Measurements from ENCODE around the gene PTPRG. TPM values are rescaled to one million over a fixed set of nuclear protein-coding genes. Genes with fewer than 3 reads are reported as not detected.

Gene PTPRG
- total RNA-seq, 1 donor from 2014 or later: 119 TPM

DNA sequence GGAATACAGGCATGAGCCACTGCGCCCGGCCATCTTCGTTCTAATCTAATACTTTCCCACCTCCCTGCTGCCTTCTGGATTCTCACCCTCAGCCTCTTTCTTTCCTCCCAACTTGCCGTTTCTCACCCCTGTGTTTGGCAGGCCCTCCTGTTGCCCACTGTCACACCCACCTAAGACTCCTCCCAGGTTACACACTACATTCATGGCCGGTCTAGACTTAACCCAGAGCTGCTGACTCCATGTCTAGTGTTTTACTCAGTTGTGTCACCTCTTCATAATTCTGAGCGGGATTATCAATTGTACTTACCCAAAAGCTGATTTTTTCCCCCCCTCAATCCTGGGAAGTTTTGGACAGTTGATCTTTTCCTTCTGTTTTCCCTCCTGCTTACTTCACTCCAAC is 588.2 kb downstream of the PTPRG start:
- no peak for DNase-seq (ENCODE audit: low read depth)

DNA sequence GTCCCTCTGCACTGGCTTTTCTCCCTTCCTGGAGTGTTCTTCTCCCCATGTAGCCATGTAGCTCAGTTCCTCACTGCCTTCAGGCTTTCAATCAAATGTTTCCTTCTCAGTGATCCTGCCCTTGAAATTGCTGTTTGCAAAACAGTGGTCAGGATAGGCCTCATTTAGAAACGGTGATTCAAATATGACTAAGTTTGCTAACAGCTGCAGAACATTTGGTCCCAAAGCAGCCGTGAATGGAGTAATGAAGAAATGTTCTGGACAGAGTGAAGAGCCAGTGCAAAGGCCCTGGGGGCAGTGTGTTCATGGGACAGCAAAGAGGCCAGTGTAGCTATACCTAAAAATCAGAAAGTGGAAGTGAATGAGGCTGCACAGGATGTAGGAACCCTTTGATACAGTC is 588.6 kb downstream of the PTPRG start:
- peak; percentile 91 for DNase-seq (ENCODE audit: low read depth)

DNA sequence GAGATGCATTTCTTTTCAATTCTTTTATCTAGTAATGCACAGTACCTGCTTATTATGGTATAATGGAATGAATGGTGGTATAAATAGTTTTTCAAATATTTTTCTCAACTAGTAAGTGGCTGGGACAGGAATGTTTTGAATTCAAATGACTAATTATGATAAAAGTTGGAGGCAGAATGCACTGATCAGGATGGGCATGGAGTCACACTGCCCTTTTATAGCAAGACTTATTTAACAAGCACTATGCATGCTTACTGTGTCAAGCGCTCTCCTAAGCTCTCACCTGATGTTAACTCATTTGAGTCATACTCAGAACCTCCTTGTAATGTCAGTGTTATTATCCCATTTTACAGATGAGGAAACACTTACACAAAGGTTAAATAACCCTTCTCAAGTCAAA is 590.2 kb downstream of the PTPRG start:
- DNase-seq (ENCODE audit: low read depth): no peak

DNA sequence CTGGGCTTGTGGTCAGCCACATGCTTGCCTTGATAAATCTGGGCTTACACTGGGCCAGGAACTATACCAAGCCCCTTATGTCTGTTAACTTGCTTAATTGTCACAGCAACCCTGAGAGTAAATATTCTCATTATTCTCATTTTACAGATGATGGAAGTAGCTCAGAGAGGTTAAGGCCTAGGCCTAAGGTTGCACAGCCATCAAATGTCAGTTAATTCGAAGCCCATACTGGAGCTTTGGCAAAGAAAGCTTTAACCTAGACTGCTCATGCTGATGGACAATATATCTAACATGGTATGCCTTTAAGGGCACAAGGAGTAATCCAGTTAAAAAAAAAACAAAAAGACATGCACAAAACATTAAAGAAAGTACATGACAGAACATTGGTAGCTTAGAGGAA is 591.9 kb downstream of the PTPRG start:
- no peak for DNase-seq (ENCODE audit: low read depth)

DNA sequence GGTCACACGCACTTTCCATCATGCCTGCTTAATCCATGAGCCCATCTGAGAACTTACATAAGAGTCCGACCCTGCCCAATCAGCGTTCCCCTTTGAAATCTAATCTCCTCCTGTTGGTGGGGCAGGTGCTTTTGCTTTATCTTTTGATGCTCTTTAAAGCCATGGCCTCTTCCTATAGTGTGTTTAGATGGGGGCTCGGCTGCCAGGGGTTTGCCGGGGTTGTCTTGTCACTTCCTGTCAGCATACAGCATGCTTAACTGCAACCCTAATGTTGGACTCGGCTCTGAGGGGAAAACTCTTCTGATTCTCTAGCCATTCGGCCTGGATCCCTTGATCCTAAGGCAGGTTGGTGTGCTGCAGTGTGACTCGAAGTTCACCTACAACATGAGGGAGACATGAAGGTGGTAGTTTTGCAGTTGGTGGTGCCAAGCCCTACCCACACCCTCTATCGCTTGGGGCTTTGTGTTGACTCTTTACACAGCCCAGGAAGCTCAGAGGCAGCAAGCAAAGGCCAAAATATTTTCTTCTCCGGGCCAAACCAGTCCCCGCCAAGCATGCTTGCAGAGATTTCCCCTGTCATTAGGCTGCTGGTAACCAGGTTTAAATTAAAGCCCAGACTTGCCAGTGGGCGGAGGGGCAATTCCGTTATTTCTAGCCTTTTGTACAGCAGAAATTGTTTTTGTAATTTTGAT is 593.2 kb downstream of the PTPRG start:
- no peak for DNase-seq (ENCODE audit: low read depth)

DNA sequence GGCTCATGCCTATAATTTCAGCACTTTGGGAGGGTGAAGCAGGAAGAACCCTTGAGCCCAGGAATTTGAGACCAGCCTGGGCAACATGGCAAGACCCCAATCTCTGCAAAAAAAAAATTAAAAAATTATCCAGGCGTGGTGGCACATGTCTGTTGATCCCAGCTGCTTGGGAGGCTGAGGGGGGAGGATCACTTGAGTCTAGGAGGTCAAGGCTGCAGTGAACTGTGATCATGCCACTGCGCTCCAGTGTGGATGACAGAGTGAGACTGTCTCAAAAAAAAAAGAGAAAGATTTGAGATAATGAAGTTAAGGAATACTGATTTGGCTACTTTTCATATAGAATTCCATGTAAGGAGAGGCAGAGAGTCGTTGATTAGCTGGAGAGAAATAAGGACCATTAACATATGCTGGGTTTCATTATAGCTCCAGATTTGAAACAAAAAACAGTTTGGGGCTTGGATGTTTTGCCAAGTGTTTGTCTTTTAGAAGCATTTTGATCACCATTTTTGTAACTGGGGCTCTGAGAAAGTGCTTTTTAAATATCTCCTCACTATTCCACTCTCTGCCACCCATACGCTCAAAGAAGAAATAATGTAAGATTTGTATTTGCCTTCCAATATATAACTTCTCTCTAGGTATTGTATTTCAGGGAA is 597.8 kb downstream of the PTPRG start:
- DNase-seq (ENCODE audit: low read depth): no peak

DNA sequence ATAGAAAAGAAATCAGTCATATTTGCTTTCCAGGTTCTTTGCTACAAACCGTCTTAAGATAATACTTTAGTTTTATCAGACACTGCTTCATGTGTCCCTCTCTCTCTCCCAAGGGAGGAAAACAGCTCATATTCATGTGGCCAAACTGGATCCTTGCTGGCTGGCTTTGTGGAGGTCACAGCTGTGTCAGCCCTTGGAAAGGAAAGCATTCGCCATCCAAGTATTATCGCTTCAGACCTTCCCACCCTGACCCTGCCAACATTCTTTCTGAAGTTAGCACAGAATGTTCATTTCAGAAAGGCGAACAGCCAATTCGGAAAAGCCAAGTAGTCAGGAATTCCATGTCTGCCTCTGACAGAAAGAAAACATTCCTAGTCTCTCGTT is 598.3 kb downstream of the PTPRG start:
- no peak for DNase-seq (ENCODE audit: low read depth)

DNA sequence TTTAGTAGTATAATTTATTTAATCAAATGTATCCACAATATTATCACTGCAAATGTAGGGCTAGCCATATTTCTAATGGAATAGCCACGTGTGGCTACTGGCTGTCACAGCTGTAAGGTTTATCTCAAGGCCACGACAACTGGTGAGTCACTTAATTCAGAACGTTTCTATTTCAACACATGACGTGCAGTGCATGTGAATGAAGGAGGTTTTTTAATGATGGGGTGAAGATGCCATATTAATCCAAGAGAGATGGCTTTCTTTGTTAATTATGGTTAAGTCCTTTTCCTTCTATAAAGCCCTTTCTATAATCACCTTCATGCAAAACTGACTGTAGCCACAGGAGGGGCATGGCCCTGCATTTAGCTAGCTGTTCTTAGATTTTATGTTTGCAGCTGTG is 600.0 kb downstream of the PTPRG start:
- DNase-seq (ENCODE audit: low read depth): no peak

DNA sequence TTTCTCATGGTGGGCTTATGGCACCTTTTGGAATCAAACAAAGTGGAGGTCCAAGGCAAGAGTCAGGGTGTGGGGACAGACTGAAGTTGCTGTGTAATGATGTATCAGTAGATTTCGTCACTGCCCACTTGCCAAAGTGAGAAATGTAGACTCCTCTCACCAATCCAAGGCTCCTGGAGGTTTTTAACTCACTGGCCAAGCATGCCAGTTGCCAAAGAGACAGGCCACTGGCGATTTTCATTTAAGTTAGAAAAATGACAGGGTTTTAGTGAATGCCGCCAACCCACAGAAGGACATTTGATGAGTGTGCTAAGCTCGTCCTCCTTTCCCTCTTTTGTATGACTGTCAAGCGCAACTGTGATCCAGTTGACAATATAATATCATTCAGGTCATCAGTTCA is 602.8 kb downstream of the PTPRG start:
- DNase-seq (ENCODE audit: low read depth): no peak

DNA sequence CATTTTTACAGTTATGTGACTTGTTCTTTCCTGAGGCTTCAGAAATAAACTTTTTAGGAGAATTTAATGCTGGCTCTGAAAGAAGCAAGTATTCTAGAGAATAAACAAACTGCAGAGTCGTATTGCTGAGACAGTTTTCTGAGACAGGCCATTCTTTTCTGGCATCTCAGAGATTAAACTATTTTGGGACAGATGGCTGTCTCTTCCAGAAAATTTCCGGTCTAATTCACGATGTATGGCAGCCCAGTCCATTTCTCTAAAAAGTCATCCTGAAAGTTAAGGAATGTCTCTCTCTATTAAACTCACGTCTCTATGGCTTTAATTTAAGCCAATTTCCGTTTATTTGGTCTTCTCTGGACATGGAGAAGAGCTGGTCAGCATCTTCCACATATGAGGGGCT is 603.4 kb downstream of the PTPRG start:
- DNase-seq (ENCODE audit: low read depth): no peak

DNA sequence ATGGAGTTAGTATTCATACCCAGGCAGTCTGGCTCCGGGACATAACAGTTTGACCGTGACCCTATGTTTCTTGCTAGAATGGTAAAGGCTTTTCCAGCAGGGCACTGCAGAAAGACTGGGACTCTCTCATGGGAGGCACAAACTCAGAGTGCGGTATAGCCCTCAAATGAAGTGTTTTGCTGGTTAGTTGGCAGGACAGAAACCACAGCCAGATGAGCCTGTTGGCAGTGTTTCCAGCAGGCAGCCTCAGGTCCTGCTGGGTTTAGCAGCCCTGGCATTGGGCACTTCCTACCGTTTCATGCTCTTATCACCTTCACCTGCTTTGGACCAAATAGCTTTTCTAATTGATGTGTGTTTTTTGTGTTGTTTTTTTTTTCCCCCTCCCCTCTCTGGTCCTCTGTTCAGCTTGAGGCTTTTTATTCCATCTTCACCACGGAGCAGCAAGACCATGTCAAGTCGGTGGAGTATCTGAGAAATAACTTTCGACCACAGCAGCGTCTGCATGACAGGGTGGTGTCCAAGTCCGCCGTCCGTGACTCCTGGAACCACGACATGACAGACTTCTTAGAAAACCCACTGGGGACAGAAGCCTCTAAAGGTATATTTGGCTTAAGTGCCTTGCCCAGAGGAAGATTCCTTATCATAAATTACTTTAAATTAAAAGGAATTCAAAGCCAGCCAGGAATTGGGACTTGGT is 606.3 kb downstream of the PTPRG start:
- DNase-seq (ENCODE audit: low read depth): no peak

DNA sequence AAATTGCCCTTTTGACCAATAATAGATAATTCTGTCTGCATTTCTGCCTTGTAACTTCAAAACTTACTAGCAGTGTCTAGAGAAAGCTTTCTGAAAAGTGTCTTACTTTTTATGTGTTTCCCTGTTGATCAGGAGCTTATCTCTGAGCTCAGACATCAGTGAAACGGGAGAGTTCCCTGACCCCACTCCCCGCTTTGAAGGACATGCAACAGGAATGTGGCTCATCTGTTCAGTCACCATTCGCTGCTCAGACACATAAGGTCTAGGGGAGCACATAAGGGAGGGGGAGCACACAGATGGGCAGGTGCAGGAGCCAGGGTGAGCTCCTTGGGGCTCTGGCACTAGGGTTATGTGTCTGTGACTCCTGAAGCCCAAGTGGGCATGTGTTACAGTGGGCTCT is 607.0 kb downstream of the PTPRG start:
- no peak for DNase-seq (ENCODE audit: low read depth)

DNA sequence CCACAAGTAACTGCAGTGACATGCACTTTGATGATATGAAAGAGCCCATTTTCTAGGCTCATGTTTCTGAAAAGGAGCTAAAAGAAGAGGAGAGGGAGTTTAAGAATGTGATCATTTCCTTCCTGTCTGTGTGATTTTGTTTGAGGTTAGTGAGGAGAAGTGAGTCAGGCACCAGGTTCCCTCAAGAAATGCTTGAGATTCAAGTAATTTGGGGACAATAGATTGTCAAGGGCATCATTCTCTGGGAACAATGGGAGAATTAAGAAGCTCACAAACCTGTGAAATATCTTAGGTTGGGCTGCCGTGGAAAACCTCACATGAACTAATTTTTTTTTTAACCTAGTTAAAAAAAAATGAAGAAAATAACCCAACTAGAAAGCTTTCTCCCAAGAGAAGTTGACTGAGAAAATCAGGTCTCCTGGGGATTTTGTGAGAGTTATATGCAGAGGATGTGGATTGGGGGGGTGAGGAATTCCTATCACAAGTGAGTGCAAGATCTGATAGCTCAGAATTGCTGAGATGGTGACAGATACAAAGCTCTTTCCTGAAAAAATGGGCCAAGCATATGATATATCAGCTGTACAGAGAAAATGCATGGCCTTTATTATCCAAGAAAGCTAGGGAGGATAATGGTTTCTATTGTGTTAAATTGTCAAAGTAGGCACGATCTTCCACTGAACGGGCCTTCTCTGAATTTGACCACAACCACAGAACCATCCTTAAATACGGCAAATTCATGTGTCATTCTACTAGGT is 608.7 kb downstream of the PTPRG start:
- DNase-seq (ENCODE audit: low read depth): peak; percentile 76

DNA sequence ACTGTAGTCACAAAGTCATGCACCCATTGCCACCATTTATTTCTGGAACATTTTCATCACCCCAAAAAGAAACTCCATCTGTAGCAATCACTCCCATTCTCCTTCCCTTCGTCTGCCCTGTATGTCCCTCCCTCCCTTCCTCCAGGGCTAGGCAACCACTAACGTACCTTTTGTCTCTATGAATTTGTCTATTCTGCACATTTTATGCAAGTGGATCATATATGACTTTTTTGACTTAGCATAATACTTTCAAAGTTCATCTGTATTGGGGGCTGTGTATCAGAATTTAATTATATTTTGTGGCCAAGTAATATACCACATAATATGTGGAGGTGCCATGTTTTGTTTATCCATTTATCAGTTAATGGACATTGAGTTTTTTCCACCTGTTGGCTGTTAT is 610.4 kb downstream of the PTPRG start:
- DNase-seq (ENCODE audit: low read depth): no peak

DNA sequence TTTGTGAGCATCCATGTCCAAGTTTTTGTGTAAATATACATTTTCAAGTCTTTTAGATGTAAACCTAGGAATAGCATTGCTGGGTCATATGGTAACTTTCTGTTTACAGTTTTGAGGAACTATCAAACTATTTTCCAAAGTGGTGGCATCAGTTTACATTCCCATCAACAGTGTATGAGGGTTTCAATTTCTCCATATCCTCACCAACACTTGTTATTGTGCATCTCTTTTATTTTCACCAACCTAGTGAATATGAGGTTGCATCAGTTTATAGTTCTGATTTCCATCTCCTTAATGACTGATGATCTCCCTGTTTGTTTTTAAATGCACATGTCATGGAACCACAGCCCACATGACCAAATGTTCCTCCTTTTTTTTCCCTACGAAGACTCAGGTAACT is 610.8 kb downstream of the PTPRG start:
- DNase-seq (ENCODE audit: low read depth): no peak

DNA sequence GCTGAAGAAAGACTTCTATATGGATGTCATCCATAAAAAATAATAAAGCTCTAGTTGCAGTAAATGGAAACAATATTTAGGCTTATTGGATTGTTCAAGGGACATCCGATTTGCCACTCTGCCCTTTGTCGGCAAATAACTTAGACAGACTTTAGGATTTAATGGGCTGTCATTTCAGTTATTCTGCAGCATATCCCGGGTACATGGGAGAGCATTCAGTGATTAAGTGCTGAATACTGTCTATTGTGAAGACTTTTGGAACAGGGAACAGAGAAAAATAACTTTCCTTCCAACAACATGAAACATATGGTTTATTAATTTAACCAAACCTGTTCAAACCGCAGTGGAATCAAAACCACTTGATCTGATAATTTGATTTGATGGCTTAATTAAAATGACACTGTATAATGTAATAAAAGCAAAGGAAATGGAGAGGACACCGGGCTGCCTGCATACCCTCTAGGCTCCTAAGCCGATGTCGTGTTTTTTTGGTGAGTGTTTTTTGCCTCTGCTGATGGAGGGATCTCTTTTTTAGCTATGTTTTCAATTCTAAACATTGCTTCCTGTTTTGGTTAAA is 612.7 kb downstream of the PTPRG start:
- no peak for DNase-seq (ENCODE audit: low read depth)

DNA sequence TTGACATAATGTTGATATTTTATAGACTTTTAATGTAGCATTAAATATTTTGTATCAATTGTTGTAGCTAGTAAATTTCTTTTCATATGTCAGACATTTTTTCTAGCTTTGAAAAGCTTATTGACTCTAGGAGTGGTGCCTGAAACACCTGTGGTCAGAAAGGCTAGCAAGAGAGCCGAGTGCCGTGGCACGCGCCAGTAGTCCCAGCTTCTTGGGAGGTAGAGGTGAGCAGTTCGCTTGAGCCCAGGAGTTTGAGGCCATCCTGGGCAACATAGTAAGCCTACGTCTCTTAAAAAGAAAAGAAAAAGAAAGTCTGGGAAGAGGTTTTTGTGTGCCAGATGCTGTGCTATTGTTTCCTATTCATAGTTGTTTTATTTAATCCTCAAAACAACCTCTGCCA is 613.8 kb downstream of the PTPRG start:
- DNase-seq (ENCODE audit: low read depth): no peak

DNA sequence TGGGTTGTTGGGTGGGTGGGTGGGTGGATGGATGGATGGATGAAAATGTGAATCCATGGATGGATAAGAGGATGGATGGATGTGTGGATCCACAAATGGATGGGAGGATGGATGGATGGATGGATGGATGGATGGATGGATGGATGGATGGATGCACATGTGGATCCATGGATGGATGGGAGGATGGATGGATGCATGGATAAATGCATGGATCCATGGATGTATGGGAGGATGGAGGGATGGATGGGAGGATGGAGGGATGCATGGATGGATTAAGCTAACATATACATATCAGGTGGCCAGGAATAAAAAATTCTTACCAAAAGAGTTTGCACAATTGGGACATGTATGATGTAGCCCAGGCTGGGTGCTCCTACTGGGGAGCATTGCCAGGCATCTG is 616.7 kb downstream of the PTPRG start:
- DNase-seq (ENCODE audit: low read depth): no peak

DNA sequence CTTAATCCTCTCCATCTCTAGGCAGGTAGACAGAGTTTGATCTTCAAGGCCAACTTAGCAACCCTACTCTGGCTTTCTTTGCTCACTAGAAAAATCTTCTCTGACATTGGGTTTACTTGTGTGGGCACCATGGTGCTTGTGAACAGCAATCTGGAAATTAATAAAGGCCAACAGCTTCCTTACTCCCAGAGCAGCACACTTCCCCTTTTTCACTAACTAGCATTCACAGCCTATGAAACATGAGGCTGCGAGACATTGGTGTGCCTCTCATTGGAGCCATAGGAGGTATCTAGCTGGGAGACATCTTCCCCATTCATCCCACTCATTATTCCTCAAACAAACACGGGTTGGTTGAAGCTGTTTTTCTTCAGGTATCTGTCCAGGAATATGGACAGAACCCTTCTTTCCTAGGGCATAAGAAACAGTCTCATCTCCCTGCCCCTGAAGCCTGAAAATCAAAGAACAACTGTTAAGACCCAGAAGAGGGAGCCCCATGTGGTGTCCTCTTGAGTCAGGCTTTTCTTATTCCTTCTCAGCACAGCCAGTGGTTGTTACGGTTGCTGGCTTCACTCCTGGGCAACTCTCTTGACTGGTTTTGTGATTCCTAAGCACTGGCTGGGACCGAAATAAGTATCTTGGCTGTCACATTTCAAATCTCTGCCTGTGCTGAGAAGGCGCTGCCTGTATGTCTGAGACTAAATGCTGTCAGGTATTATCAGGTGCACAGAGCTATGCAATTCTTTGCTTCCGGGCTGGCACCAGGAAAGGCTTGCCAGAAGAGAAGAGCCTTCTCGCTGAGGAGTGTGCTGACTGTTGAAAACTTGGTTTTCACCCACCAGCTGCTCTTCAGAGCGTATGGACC is 617.6 kb downstream of the PTPRG start:
- no peak for DNase-seq (ENCODE audit: low read depth)

DNA sequence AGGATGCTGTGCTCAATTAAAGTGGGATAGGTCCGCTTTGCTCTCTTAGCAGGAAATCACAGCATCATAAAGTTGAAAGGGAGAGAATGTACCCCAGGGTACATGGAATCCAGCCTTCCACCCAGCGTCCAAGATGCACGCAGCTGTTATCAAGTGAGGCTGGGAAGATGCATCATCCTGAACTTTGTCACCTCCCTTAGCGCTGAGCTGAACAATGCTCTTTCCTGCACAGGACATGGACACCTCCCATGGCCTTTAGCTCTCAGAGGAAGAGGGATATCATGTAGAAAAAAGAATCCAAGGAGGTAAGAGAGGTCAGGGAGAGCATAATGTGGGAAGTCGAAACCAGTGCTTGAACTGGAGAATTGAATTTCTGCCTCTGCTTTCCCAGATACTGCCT is 619.1 kb downstream of the PTPRG start:
- DNase-seq (ENCODE audit: low read depth): no peak

DNA sequence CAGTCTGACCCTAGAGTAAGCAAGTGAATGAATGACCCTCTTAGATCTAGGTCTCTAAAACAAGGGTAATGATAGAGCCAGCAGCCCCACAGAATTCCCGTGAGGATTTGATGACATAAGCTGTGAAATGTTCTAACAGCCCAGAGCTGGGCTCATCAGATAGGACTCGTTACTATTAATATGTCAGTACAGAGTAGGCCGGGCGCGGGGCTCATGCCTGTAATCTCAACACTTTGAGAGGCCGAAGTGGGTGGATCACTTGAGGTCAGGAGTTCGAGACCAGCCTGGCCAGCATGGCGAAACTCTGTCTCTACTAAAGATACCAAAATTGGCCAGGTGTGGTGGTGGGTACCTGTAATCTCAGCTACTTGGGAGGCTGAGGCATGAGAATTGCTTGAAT is 621.7 kb downstream of the PTPRG start:
- DNase-seq (ENCODE audit: low read depth): no peak
